KMS-11 (cell line): ENCODE results near the gene SCO2.

ENCODE experiments used
- H2AFZ ChIP-seq: fragments of 200-600 bp; sonication (generic); 2 replicates; pipeline ENCODE4 v1.6.1; 2016; ENCODE audit warnings: antibody characterized with exemption, mixed run types, low read depth
- H3K27ac ChIP-seq: fragments of 200-600 bp; sonication (generic); 2 replicates; pipeline ENCODE4 v1.6.1; 2016; ENCODE audit warnings: mild to moderate bottlenecking, mixed run types
- H3K27me3 ChIP-seq: fragments of 200-600 bp; sonication (generic); 2 replicates; pipeline ENCODE4 v1.6.1; 2017; ENCODE audit warnings: mild to moderate bottlenecking, low read depth, mixed run types, moderate library complexity; ENCODE audit not compliant: insufficient read depth
- H3K36me3 ChIP-seq: fragments of 200-600 bp; sonication (generic); 2 replicates; pipeline ENCODE4 v1.6.1; 2017; ENCODE audit warnings: mild to moderate bottlenecking, mixed run types; ENCODE audit not compliant: insufficient read depth
- H3K4me1 ChIP-seq: fragments of 200-600 bp; sonication (generic); 2 replicates; pipeline ENCODE4 v1.6.1; 2016; ENCODE audit warnings: mild to moderate bottlenecking, low read depth, mixed run types; ENCODE audit not compliant: poor library complexity, severe bottlenecking
- H3K4me2 ChIP-seq: fragments of 200-600 bp; sonication (generic); 2 replicates; pipeline ENCODE4 v1.7.0; 2016; ENCODE audit warnings: mild to moderate bottlenecking, mixed run types
- H3K4me3 ChIP-seq: fragments of 200-600 bp; sonication (generic); IDR thresholded peaks from 2 replicates; pipeline ENCODE4 v1.6.1; 2017; ENCODE audit warnings: low read depth, low read length, mixed read lengths; ENCODE audit not compliant: insufficient read depth
- H3K79me2 ChIP-seq: fragments of 200-600 bp; sonication (generic); 2 replicates; pipeline ENCODE4 v1.6.1; 2016; ENCODE audit warnings: low read depth, mixed run types; ENCODE audit not compliant: insufficient read depth
- H3K9ac ChIP-seq: fragments of 200-600 bp; sonication (generic); 2 replicates; pipeline ENCODE4 v1.6.1; 2016; ENCODE audit warnings: mild to moderate bottlenecking, mixed run types
- H4K20me1 ChIP-seq: fragments of 200-600 bp; sonication (generic); 2 replicates; pipeline ENCODE4 v1.6.1; 2016; ENCODE audit warnings: mild to moderate bottlenecking, mixed run types; ENCODE audit not compliant: insufficient read depth
- CTCF ChIP-seq: fragments of 200-600 bp; sonication (generic); conservative IDR thresholded peaks from 2 replicates; pipeline ENCODE4 v1.6.1; 2017; ENCODE audit warnings: low read depth, mild to moderate bottlenecking, antibody characterized with exemption, low read length, moderate library complexity, mixed read lengths

Gene SCO2

GRCh38 chr22:50503475-50504145, 21.8 kb downstream of the SCO2 start:
- H2AFZ ChIP-seq = no peak overlapping the region
- peaks cover 11% of the 10 kb centered on the region for H3K79me2 ChIP-seq
- no peak overlapping the region for H3K4me2 ChIP-seq
- no peaks in the 10 kb centered on the region for H3K27me3 ChIP-seq
- H3K36me3 ChIP-seq = no peaks in the 10 kb centered on the region
- no peak overlapping the region for H3K27ac ChIP-seq
- no peak for TF ChIP-seq CTCF
- no peak overlapping the region for H3K4me3 ChIP-seq
- H4K20me1 ChIP-seq = no peaks in the 10 kb centered on the region
- H3K4me1 ChIP-seq = no peaks in the 10 kb centered on the region
- no peak overlapping the region for H3K9ac ChIP-seq

- no peak for TF ChIP-seq CTCF
- no peak overlapping the region for H3K27ac ChIP-seq
- H2AFZ ChIP-seq = no peak overlapping the region
- H3K4me1 ChIP-seq = no peaks in the 10 kb centered on the region
- H3K27me3 ChIP-seq = no peaks in the 10 kb centered on the region
- no peaks in the 10 kb centered on the region for H4K20me1 ChIP-seq
- no peak overlapping the region for H3K9ac ChIP-seq
- no peak overlapping the region for H3K4me2 ChIP-seq
- no peak overlapping the region for H3K4me3 ChIP-seq
- H3K79me2 ChIP-seq = peaks cover 9% of the 10 kb centered on the region; the same call in 1 of the 2 replicates
- H3K36me3 ChIP-seq = no peaks in the 10 kb centered on the region
Measured at GRCh38 chr22:50502628-50503474, 22.5 kb downstream of the SCO2 start.

GRCh38 chr22:50502096-50502495, 23.3 kb downstream of the SCO2 start:
- Histone ChIP-seq H4K20me1 (no peaks in the 10 kb centered on the region), H3K9ac (no peak overlapping the region), H3K4me3 (no peak overlapping the region), H3K36me3 (no peaks in the 10 kb centered on the region), H3K79me2 (peaks cover 6% of the 10 kb centered on the region; the same call in 1 of the 2 replicates), H2AFZ (no peak overlapping the region), H3K27me3 (no peaks in the 10 kb centered on the region), H3K27ac (no peak overlapping the region), H3K4me1 (no peaks in the 10 kb centered on the region), H3K4me2 (no peak overlapping the region)
- no peak for TF ChIP-seq CTCF

- H4K20me1 ChIP-seq = no peaks in the 10 kb centered on the region
- H3K36me3 ChIP-seq = no peaks in the 10 kb centered on the region
- H2AFZ ChIP-seq = no peak overlapping the region
- TF ChIP-seq CTCF = no peak
- no peak overlapping the region for H3K27ac ChIP-seq
- H3K4me1 ChIP-seq = no peaks in the 10 kb centered on the region
- no peaks in the 10 kb centered on the region for H3K27me3 ChIP-seq
- no peak overlapping the region for H3K9ac ChIP-seq
- no peak overlapping the region for H3K4me3 ChIP-seq
- H3K79me2 ChIP-seq = no peaks in the 10 kb centered on the region
- H3K4me2 ChIP-seq = no peak overlapping the region
Measured at GRCh38 chr22:50500452-50500851, 24.9 kb downstream of the SCO2 start.
